ENCODE measurements around the gene FRY. TPM values are rescaled to one million over a fixed set of nuclear protein-coding genes. Genes with fewer than 3 reads are reported as not detected.

Gene FRY
- total RNA-seq, 4 donors from 2014 or later, result 99.5 to 285 (median 158) TPM

DNA sequence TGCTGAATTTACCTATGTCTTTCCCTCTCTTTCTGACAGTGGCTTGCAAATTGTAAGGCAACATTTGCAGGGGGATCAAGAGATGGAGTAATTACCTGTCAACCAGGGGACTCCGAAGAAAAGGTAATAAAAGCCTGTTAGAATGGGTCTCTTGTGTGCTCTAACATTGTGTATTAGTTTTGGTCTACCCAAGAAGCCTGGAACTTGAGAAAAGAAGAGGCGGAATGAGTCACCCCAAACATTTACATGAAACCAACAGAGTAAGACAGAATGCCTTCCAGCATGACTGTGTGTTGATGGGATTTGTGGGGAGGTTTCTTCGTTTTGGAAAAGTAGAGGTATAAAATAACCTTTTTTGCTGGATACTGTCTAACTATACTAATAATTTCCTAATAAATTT, 246.9 kb downstream of the FRY start:
- WGBS, 2 donors (ENCODE audit: low coverage in 1 of 2), result 58 to 89% methylated on average over 3 of the region's 3 CpGs
- no peak for ATAC-seq
- Histone ChIP-seq H3K27me3 (no peaks in the 10 kb centered on the region), H3K27ac (no peak overlapping the region), H3K4me3 (no peak overlapping the region), H3K4me1 (peaks cover 0 to 4% (median 0%) of the 10 kb centered on the region in 3 donors), H3K36me3 (peaks cover 13 to 86% of the 10 kb centered on the region in 2 donors), H3K9me3 (no peaks in the 10 kb centered on the region)
- TF ChIP-seq EP300 (IDR thresholded peaks at IDR 0.05), result no peak
- no peak for TF ChIP-seq POLR2AphosphoS5 (IDR thresholded peaks at IDR 0.05)
- TF ChIP-seq, protein P1, sequence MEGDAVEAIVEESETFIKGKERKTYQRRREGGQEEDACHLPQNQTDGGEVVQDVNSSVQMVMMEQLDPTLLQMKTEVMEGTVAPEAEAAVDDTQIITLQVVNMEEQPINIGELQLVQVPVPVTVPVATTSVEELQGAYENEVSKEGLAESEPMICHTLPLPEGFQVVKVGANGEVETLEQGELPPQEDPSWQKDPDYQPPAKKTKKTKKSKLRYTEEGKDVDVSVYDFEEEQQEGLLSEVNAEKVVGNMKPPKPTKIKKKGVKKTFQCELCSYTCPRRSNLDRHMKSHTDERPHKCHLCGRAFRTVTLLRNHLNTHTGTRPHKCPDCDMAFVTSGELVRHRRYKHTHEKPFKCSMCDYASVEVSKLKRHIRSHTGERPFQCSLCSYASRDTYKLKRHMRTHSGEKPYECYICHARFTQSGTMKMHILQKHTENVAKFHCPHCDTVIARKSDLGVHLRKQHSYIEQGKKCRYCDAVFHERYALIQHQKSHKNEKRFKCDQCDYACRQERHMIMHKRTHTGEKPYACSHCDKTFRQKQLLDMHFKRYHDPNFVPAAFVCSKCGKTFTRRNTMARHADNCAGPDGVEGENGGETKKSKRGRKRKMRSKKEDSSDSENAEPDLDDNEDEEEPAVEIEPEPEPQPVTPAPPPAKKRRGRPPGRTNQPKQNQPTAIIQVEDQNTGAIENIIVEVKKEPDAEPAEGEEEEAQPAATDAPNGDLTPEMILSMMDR (IDR thresholded peaks at IDR 0.05), result no peak
- no peak for TF ChIP-seq POLR2A (IDR thresholded peaks at IDR 0.05)

DNA sequence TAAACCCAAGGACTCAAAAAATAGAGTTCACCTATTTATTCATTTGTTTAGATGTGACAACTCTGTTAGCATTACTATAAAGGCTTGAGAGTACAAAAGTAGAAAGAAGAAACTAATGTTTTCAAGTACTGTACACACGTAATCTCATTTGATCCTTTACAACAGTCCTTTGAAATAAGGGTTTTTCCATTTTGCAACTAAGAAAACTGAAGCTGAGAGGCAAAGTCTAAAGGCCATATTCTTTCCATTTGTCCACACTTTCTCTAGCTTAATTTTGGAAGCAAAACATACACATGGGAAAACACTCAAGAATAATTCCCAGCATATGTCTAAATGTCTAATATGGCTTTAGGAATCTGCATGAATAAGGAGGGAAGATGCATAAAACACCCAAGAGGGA, 249.5 kb downstream of the FRY start:
- Histone ChIP-seq H3K4me1 (peaks cover 12 to 29% (median 12%) of the 10 kb centered on the region in 3 donors), H3K9me3 (no peaks in the 10 kb centered on the region), H3K4me3 (no peak overlapping the region), H3K36me3 (peaks cover 13 to 61% of the 10 kb centered on the region in 2 donors), H3K27me3 (no peaks in the 10 kb centered on the region), H3K27ac (no peak overlapping the region)
- no peak for TF ChIP-seq POLR2A (IDR thresholded peaks at IDR 0.05)
- no peak for TF ChIP-seq POLR2AphosphoS5 (IDR thresholded peaks at IDR 0.05)
- TF ChIP-seq EP300 (IDR thresholded peaks at IDR 0.05), result no peak
- TF ChIP-seq, protein P1 (IDR thresholded peaks at IDR 0.05), result no peak
- no peak for ATAC-seq
- WGBS, 2 donors (ENCODE audit: low coverage in 1 of 2), result 62 to 73% methylated on average over 1 of the region's 1 CpG

DNA sequence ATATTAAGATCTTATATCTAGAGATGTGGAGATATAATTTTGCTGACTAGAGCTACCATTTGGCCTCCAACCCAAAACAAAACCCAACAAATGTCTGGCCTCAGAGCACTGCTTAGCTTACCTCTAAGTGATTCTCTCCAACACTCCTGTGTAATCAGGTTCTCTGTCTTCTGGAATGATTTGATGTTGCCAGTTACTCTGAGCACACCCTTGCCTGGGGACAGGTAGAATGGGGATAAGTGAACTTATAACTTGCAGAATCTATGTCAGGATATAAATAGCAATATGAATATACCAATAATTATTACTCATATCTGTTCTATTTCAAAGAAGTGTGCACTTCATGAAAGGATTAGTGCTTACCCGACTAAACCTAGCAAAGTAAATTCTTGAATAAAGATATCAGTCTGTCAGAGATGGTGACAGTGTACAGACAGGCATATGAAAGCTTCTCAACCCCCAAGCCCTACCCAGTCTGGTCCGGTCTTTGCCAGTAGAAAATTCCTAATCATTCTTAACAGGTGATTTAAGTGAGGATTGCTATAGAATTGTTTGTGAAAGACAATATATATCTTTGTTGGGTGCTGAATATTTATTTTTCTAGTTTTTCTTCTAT, 250.6 kb downstream of the FRY start:
- Histone ChIP-seq H3K27me3 (no peaks in the 10 kb centered on the region), H3K36me3 (peaks cover 11 to 50% of the 10 kb centered on the region in 2 donors), H3K4me1 (peaks cover 12 to 30% (median 12%) of the 10 kb centered on the region in 3 donors), H3K4me3 (no peak overlapping the region), H3K9me3 (no peaks in the 10 kb centered on the region), H3K27ac (peak overlapping the region in 1 of 4 donors; percentile 79)
- no peak for TF ChIP-seq EP300 (IDR thresholded peaks at IDR 0.05)
- TF ChIP-seq, protein P1 (IDR thresholded peaks at IDR 0.05), result no peak
- no peak for TF ChIP-seq POLR2A (IDR thresholded peaks at IDR 0.05)
- no peak for TF ChIP-seq POLR2AphosphoS5 (IDR thresholded peaks at IDR 0.05)
- 54 to 58% methylated on average over 2 of the region's 2 CpGs for WGBS, 2 donors (ENCODE audit: low coverage in 1 of 2)
- no peak for ATAC-seq

DNA sequence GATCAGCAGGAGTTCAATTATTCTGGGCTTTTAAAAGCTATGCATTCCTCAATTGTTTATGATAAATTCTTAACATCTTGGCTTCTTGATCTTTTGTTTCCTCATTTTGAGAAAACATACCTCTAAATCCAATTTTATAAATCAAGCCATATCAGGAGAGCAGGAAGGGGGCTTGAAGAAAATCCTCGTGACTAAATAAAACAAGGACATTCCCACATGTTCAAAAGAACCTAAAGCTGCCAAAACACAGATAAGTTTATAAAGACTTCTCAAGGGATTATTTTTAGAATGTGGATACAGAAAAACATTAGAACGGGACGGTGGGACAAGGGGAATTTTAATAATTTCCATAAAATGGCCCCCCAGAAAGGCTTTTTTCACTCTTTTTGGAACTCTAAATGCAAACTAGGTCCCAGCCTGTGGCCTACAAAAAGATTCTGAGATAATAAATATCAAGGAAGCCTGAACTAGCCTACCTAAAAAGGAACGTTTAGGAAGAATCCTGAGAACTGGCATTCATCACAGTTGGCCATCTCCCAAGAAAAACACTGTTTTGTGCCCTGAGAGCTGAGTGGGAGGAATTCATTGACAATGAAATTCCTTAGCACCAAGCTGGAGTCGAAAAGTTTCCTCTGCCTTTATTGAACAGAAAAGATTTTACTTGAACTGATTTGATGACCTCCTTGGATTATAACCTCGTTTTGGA, 253.5 kb downstream of the FRY start:
- Histone ChIP-seq H3K9me3 (no peaks in the 10 kb centered on the region), H3K27ac (peak overlapping the region; percentile 68 to 89 (median 78)), H3K4me3 (no peak overlapping the region), H3K4me1 (peaks cover 12 to 30% (median 12%) of the 10 kb centered on the region in 3 donors), H3K27me3 (no peaks in the 10 kb centered on the region), H3K36me3 (peaks cover 0 to 35% of the 10 kb centered on the region in 2 donors)
- peak; percentile 34 for TF ChIP-seq POLR2AphosphoS5 (IDR thresholded peaks at IDR 0.05)
- TF ChIP-seq, protein P1 (IDR thresholded peaks at IDR 0.05), result no peak
- peak; percentile 58 for ATAC-seq
- WGBS, 2 donors (ENCODE audit: low coverage in 1 of 2), result 12 to 14% methylated on average over 6 of the region's 6 CpGs

DNA sequence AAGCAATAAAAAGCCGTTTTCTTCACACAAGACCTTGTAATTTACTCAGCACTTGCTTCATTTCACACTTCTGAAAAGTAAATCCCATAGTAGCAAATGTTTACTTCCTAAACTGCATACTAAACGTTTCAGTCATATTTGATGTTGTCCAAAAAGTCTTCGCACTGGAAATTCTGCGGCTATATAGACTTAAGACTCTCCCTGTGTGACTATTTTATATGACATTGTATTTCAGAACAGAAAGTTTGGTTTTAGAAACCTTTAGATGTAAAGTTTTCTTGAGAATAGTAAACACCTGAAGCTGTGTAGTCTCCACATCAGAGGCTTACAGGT, 254.0 kb downstream of the FRY start:
- ATAC-seq, result no peak
- Histone ChIP-seq H3K4me3 (no peak overlapping the region), H3K36me3 (peaks cover 0 to 36% of the 10 kb centered on the region in 2 donors), H3K27me3 (no peaks in the 10 kb centered on the region), H3K27ac (peak overlapping the region; percentile 68 to 89 (median 78)), H3K4me1 (peaks cover 12 to 30% (median 12%) of the 10 kb centered on the region in 3 donors), H3K9me3 (no peaks in the 10 kb centered on the region)
- TF ChIP-seq POLR2A (IDR thresholded peaks at IDR 0.05) (no peak), EP300 (IDR thresholded peaks at IDR 0.05) (no peak), POLR2AphosphoS5 (IDR thresholded peaks at IDR 0.05) (peak; percentile 1)
- TF ChIP-seq, protein P1 (IDR thresholded peaks at IDR 0.05), result no peak
- WGBS, 2 donors (ENCODE audit: low coverage in 1 of 2), result 28 to 34% methylated on average over 4 of the region's 4 CpGs

Measured in gastroesophageal sphincter (tissue), 4 donors.